Activated CD4-positive, CD25-positive, alpha-beta regulatory T cell treated with anti-CD3 and anti-CD28 coated beads, Interleukin-2, amount 50 U/mL, for 16 hours (primary cell): Measurements from ENCODE around the gene NPDC1.
A peak's percentile ranks its signal among the peaks of the same experiment; 100 is the strongest.
"Not testable (repeated sequence)": the region's sequence is repeated elsewhere in the genome, so short reads cannot be mapped to it uniquely, and the experiment has no call there.

Source experiments
- DNase-seq: peaks from one replicate; pipeline ENCODE4 v3.0.0-alpha.2; 2020; ENCODE audit warnings: low read depth, low spot score

The NPDC1 gene

GRCh38 chr9:137075275-137075775, 29.3 kb upstream of the NPDC1 start:
- no peak for DNase-seq

- DNase-seq: no peak
Measured at GRCh38 chr9:137074657-137075274, 28.8 kb upstream of the NPDC1 start.

GRCh38 chr9:137073992-137074399, 28.0 kb upstream of the NPDC1 start:
- no peak for DNase-seq

GRCh38 chr9:137071282-137071681, 25.3 kb upstream of the NPDC1 start:
- DNase-seq: no peak

GRCh38 chr9:137070906-137071275, 24.9 kb upstream of the NPDC1 start:
- DNase-seq: no peak

GRCh38 chr9:137070201-137070905, 24.4 kb upstream of the NPDC1 start, which contains the start of gene SAPCD2:
SAPCD2 (minus strand) TSS chr9:137070557; CDS start chr9:137070460, 97 bp downstream.
- DNase-seq: peak; percentile 74

GRCh38 chr9:137069508-137070091, 23.6 kb upstream of the NPDC1 start:
- no peak for DNase-seq

- no peak for DNase-seq
Measured at GRCh38 chr9:137068539-137069507, 22.8 kb upstream of the NPDC1 start.

- DNase-seq: peak; percentile 75
Measured at GRCh38 chr9:137067860-137068538, 22.0 kb upstream of the NPDC1 start.

GRCh38 chr9:137066096-137066861, 20.3 kb upstream of the NPDC1 start:
- DNase-seq: no peak

- no peak for DNase-seq
Measured at GRCh38 chr9:137065336-137065967, 19.5 kb upstream of the NPDC1 start.

- no peak for DNase-seq
Measured at GRCh38 chr9:137064880-137065164, 18.8 kb upstream of the NPDC1 start.

GRCh38 chr9:137064027-137064879, 18.3 kb upstream of the NPDC1 start:
- no peak for DNase-seq

- no peak for DNase-seq
Measured at GRCh38 chr9:137063311-137064026, 17.5 kb upstream of the NPDC1 start.

GRCh38 chr9:137062798-137063197, 16.8 kb upstream of the NPDC1 start:
- DNase-seq: not testable (repeated sequence)

- DNase-seq: no peak
Measured at GRCh38 chr9:137062384-137062783, 16.4 kb upstream of the NPDC1 start.

GRCh38 chr9:137058521-137059234, 12.7 kb upstream of the NPDC1 start:
- DNase-seq: no peak

- DNase-seq: no peak
Measured at GRCh38 chr9:137057545-137057944, 11.6 kb upstream of the NPDC1 start.
